Measurements from ENCODE around the gene ARHGAP24.
"Not testable (repeated sequence)": the region's sequence is repeated elsewhere in the genome, so short reads cannot be mapped to it uniquely, and the experiment has no call there.

ARHGAP24 gene

GRCh38 chr4:86006057-86006456, 531.1 kb downstream of the ARHGAP24 start:
- DNase-seq (ENCODE audit: low spot score): no peak
- no peak for FAIRE-seq

- no peak for FAIRE-seq
These were observed 532.1 kb downstream of the ARHGAP24 start for GRCh38 chr4:86007042-86007441.

GRCh38 chr4:86011117-86011516, 536.2 kb downstream of the ARHGAP24 start:
- FAIRE-seq (no peak), DNase-seq (ENCODE audit: low spot score) (no peak)

More at GRCh38 chr4:86007042-86007441, 532.1 kb downstream of the ARHGAP24 start:
- DNase-seq (ENCODE audit: low spot score): no peak

- DNase-seq (ENCODE audit: low spot score) (peak; percentile 16), FAIRE-seq (no peak)
These were observed 538.7 kb downstream of the ARHGAP24 start for GRCh38 chr4:86013621-86014020.

GRCh38 chr4:86014599-86014998, 539.6 kb downstream of the ARHGAP24 start:
- FAIRE-seq (no peak), DNase-seq (ENCODE audit: low spot score) (no peak)

GRCh38 chr4:86015412-86016350, 540.7 kb downstream of the ARHGAP24 start:
- DNase-seq (ENCODE audit: low spot score): no peak

GRCh38 chr4:86019362-86019761, 544.4 kb downstream of the ARHGAP24 start:
- DNase-seq (ENCODE audit: low spot score): no peak
- FAIRE-seq: no peak

More at GRCh38 chr4:86015412-86016350, 540.7 kb downstream of the ARHGAP24 start:
- FAIRE-seq: no peak

- FAIRE-seq (no peak), DNase-seq (ENCODE audit: low spot score) (no peak)
These were observed 545.0 kb downstream of the ARHGAP24 start for GRCh38 chr4:86019906-86020305.

GRCh38 chr4:86021671-86022070, 546.7 kb downstream of the ARHGAP24 start:
- not testable (repeated sequence) for DNase-seq (ENCODE audit: low spot score); FAIRE-seq

GRCh38 chr4:86026720-86027119, 551.8 kb downstream of the ARHGAP24 start:
- DNase-seq (ENCODE audit: low spot score) (no peak), FAIRE-seq (no peak)

- no peak for FAIRE-seq
These were observed 557.0 kb downstream of the ARHGAP24 start for GRCh38 chr4:86031927-86032326.

GRCh38 chr4:86032476-86033022, 557.6 kb downstream of the ARHGAP24 start:
- FAIRE-seq: peak; percentile 13
- DNase-seq (ENCODE audit: low spot score): peak; percentile 11

More at GRCh38 chr4:86031927-86032326, 557.0 kb downstream of the ARHGAP24 start:
- no peak for DNase-seq (ENCODE audit: low spot score)

GRCh38 chr4:86033171-86033570, 558.2 kb downstream of the ARHGAP24 start:
- FAIRE-seq: no peak
- DNase-seq (ENCODE audit: low spot score): no peak

- FAIRE-seq: no peak
These were observed 559.7 kb downstream of the ARHGAP24 start for GRCh38 chr4:86034616-86035015.

GRCh38 chr4:86035688-86036087, 560.7 kb downstream of the ARHGAP24 start:
- no peak for FAIRE-seq
- no peak for DNase-seq (ENCODE audit: low spot score)

More at GRCh38 chr4:86034616-86035015, 559.7 kb downstream of the ARHGAP24 start:
- DNase-seq (ENCODE audit: low spot score): no peak

GRCh38 chr4:86036736-86037135, 561.8 kb downstream of the ARHGAP24 start:
- DNase-seq (ENCODE audit: low spot score) (no peak), FAIRE-seq (no peak)

- FAIRE-seq: no peak
- no peak for DNase-seq (ENCODE audit: low spot score)
These were observed 563.1 kb downstream of the ARHGAP24 start for GRCh38 chr4:86038037-86038436.

GRCh38 chr4:86043755-86044592, 569.0 kb downstream of the ARHGAP24 start:
- FAIRE-seq: no peak
- peak; percentile 23 for DNase-seq (ENCODE audit: low spot score)

GRCh38 chr4:86044593-86044985, 569.6 kb downstream of the ARHGAP24 start:
- no peak for FAIRE-seq
- DNase-seq (ENCODE audit: low spot score): no peak

- no peak for DNase-seq (ENCODE audit: low spot score)
- no peak for FAIRE-seq
These were observed 573.5 kb downstream of the ARHGAP24 start for GRCh38 chr4:86048426-86048825.

- FAIRE-seq (no peak), DNase-seq (ENCODE audit: low spot score) (no peak)
These were observed 575.5 kb downstream of the ARHGAP24 start for GRCh38 chr4:86050496-86050895.

All from urothelium cell line (cell line).